C4-2B (cell line): ENCODE data around the gene NUDC.

ENCODE experiments used
- H3K27ac ChIP-seq: fragments of 450-650 bp; 2 replicates; pipeline ENCODE4 v1.5.1; 2017
- ZFX ChIP-seq: fragments of 450-650 bp; IDR thresholded peaks from 2 replicates; pipeline ENCODE4 v1.6.1; 2017
- TF ChIP-seq, protein P1 (sequence below): fragments of 450-650 bp; conservative IDR thresholded peaks from 2 replicates; pipeline ENCODE4 v1.5.1; 2017; ENCODE audit warnings: mild to moderate bottlenecking

NUDC gene

DNA sequence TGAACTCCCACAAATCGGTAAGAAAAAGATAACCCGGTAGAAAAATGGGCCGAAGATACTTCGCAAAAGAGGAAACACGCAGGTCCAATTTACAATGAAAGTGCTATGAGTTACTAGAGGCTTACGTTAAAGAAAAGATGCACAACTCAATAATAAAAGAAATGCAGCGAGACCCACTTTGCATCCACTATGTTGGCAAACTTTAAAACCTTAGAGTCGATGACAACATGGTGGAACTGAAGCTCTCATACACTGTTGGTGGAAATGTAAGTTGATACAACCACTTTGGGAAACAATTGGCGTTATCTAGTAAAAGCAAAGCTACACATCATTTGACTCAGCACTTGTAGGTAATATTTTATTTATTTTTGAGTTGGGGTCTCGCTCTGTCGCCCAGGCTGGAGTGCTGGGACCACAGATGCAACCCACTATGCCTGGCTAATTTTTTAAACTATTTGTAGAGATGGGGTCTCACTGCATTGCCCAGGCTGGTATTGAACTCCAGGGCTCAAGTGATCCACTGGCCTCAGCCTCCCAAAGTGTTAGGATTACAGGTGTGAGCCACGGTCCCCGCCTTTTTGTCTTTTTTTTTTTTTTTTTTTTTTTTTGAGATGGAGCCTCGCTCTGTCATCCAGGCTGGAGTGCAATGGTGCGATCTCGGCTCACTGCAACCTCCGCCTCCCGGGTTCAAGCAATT lies 20.6 kb upstream of the NUDC start:
- no peak for TF ChIP-seq ZFX
- TF ChIP-seq, protein P1, sequence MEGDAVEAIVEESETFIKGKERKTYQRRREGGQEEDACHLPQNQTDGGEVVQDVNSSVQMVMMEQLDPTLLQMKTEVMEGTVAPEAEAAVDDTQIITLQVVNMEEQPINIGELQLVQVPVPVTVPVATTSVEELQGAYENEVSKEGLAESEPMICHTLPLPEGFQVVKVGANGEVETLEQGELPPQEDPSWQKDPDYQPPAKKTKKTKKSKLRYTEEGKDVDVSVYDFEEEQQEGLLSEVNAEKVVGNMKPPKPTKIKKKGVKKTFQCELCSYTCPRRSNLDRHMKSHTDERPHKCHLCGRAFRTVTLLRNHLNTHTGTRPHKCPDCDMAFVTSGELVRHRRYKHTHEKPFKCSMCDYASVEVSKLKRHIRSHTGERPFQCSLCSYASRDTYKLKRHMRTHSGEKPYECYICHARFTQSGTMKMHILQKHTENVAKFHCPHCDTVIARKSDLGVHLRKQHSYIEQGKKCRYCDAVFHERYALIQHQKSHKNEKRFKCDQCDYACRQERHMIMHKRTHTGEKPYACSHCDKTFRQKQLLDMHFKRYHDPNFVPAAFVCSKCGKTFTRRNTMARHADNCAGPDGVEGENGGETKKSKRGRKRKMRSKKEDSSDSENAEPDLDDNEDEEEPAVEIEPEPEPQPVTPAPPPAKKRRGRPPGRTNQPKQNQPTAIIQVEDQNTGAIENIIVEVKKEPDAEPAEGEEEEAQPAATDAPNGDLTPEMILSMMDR: no peak
- H3K27ac ChIP-seq: peak overlapping the region; percentile 64

DNA sequence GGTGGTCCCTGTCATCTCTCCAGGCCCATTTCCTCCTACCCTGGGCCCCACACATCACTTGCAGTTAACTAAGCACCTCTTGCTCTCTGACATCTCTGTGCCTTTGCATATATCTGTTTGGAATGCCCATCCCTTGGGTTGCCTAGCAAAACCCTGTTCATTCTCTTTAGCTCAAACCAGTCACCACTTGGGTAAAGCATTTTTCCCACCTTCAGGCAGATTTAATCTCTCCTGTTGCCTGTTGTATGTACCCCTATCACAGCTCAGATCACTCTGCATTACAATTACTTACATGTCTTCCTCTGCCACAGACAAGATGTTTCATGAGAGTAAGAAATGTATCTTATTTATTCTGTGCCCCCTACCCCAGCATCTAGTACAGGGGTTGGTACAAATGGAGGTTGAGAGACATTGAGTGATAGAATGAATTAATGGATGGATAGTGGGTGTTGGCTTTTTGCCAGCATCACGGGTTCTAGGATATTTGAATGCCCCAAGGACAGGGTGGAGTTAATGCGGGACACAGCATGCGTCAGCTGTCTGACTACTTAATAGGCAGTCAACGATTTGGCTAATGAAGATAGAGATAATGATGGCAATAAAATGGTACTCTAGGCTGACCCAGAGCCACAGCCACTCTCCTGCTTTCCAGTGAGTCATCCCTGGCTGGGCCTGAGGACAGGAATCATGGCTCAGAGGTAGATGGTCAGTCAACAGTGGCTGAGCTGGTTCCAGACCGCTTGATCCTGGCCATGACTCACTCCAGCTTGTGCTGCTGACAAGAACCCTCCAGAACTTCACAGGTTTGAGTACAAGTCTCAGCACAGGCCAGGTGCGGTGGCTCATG lies 14.2 kb upstream of the NUDC start:
- TF ChIP-seq ZFX: no peak
- TF ChIP-seq, protein P1: no peak
- H3K27ac ChIP-seq: no peak overlapping the region

DNA sequence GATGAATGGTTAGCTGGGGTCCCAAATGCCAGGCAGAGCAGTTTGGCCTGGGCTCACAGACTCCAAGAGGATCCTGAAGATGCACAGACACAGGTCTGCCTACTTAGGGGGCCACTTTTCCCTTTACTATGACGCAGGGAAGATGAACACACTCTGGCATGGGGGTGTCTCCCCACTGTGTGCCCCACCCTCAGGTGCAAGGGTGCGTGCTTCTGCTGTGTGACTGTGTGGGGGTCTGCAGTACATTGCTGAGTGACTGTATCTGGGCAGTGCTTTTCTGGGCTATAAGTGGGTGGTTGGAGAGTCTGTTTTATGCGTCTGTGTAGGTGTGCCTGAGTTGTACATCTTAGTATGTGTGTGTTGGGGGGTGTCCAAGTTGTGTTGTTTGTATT lies 11.6 kb upstream of the NUDC start:
- TF ChIP-seq, protein P1: no peak
- no peak for TF ChIP-seq ZFX
- no peak overlapping the region for H3K27ac ChIP-seq

DNA sequence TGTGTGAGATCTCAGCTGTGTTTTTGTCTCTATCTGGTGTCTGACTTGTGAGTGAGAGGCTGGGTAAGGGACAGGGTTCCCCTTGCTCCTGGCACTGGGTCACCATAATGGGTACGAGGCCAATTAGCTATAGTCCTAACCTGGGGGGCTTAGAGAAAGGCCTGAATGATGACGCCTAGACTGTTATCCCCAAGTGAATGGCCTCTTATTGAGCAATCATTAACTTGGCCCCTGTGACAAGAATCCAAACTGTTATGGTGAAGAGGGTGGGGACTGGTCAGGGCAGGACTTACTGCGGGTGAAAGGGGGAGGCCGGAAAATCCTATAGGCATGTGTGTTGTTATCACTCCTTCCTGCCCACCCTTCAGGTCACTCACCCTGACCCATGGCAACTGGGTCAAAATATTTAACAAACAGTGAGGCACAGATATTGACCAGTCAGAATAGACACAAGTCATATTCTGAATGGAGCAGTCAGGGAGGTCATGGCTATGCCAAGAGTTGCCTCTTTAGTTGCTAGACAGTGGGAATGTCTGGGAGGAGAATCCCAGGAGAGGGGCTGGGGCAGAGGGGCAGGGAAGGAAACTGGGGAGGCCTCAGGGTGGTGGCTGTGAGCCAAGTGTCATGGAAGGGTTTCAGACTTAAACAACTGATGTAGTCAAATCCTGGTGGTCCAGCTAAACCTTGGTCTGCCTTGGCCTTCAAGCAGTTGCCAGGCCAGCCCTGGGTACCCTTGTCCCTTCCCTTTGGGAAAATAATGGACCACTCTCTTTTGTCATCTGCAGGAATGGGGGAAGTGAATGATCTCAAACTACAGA lies 11.0 kb upstream of the NUDC start:
- TF ChIP-seq, protein P1: no peak
- TF ChIP-seq ZFX: no peak
- H3K27ac ChIP-seq: no peak overlapping the region

DNA sequence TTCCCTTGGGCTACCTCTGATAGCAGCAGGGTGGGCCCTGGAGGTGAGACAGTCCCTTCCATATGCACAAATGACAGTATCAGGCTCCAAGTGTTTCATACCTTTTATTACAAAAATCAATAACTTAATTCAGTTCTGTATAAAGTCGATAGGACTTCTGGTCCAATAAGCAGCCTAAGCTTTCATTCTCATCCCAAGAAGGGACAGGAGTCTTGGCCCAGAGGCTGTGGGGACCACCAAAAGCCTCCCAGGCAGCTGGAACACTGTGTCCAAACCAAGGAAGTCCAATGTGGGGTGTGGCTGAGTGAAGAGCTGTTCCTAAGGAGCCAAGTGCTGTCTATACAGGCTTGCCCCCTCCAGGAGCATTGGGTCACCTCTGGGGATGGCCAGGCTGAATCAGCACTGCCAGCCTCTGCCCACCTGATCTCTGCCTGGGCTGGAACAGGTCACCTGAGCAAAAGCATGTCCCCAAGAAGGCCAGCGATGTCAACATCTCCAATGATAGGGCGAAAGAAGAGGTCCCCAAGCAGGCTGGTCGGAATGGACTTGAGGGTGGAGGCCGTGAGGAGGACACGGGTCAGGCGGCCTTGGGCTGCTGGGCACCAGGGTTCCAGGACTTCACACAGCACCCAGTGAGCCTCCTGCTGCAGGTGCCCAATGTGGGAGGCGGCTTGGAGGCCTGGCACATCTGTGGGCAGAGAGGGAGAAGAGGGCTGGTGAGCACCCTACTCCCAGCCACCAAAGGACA lies 10.0 kb upstream of the NUDC start:
- no peak overlapping the region for H3K27ac ChIP-seq
- TF ChIP-seq, protein P1: no peak
- TF ChIP-seq ZFX: no peak

DNA sequence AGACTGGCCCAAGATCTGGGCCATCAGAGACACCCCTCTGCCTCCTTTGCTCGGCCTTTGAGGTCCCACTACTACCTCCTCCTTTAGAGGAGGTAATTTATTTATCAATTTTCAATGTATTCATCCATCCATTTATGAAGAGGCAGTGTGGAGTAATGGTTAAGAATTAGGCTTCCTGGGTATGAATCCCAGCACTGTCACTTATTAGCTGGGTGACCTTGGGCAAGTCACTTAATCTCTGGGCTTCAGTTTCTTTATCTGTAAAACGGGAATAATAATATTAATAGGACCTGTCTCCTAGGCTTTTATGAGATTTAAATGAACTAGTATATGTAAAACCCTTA lies 9.4 kb upstream of the NUDC start:
- TF ChIP-seq, protein P1: no peak
- TF ChIP-seq ZFX: no peak
- H3K27ac ChIP-seq: no peak overlapping the region
